Stimulated activated CD4-positive, alpha-beta T cell treated with anti-CD3 and anti-CD28 coated beads, Interleukin-4, amount 100 ng/mL, for 4 hours (primary cell): Measurements from ENCODE around the gene TMEM185B.

ENCODE experiments used
- DNase-seq, 2 experiments: peaks; one replicate each; pipeline ENCODE4 v3.0.0-alpha.2; 2020

TMEM185B gene

GRCh38 chr2:120230515-120231471, 7.6 kb upstream of the TMEM185B start:
- no peak for DNase-seq

DNA sequence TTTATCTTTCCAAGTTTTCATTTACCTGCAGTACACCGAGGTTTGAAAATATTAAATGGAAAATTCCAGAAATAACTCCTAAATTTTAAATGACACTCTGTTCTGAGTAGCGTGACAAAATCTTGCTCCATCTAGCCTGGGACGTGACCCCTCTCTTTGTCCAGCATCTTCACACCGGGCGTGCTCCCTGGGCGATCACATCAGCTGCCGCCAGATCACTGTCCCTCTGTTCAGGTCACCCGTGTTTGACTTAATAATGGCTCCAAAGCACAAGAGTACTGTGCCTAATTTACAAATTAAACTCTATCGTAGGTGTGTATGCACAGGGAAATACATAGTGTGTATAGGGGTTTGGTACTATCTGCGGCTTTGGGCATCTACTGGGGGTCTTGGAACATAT, 6.1 kb upstream of the TMEM185B start:
- DNase-seq, result no peak

DNA sequence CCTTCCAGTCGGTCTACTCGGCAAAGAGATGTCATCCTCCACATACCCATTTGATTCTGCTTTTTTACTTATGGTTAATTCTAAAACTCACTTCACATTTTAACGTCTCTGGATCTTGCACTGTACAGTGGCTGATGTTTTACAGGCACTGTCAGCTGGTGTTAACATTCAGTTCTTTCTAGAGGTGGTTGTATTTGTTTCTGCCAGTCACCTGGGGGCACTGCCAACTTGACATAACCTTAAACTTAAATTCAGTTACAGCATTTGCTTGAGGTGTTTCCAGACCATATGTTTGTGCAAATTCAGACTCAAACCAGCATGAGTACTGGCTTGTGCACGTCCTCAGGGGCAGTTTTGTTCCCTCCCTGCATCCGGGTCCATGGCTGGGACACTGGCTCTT, 5.3 kb upstream of the TMEM185B start:
- DNase-seq, result no peak

GRCh38 chr2:120227111-120227991, 4.2 kb upstream of the TMEM185B start:
- peak in 1 of 2 experiments; percentile 54 for DNase-seq

- DNase-seq, result no peak
Observed at GRCh38 chr2:120226316-120226715, 3.1 kb upstream of the TMEM185B start.

GRCh38 chr2:120225549-120226065, 2.4 kb upstream of the TMEM185B start:
- no peak for DNase-seq

GRCh38 chr2:120224735-120225548, 1.7 kb upstream of the TMEM185B start:
- no peak for DNase-seq

- DNase-seq, result no peak
Observed at GRCh38 chr2:120224256-120224655, 1.1 kb upstream of the TMEM185B start.

- no peak for DNase-seq
Observed at GRCh38 chr2:120222186-120223033, 790 bp downstream of the TMEM185B start.

- no peak for DNase-seq
Observed at GRCh38 chr2:120221616-120222015, 1.6 kb downstream of the TMEM185B start.

DNA sequence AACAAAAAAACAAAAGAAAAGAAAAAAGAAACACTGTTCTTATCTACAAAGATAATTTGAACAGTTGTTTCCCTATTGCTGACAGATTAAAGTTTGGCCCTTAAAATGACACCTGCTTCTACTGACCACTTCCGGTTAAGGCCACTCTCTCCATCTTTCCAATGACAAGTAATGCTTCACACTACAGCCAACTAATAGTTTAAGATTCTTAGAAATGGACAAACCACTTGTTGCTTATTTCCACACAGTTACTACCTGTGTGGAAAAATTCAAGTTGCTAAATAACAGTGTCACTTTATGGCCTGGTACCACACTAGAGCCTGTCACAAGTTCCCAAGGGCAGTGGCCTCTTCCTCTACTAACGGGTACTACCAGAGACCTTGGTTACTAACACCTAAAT, 2.4 kb downstream of the TMEM185B start:
- DNase-seq, result no peak

DNA sequence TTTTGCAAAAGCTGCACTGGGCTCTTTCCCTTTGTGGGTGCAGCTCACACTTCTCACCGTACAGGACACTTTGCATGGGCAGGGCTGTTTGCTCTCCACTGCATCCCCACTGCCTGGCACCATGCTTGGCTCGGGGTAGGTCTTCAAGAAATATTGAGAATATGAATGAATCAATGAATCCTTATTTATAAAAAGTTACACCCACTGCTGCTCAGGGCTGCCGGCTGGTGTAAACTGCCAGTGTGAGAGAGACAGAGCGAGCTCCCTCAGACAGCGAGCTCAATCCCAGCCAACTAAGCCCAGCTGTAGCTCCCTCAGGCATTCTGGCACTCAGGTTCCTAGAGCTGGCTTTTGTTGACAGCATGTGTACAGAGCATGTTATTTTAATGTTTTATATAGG, 3.4 kb downstream of the TMEM185B start:
- no peak for DNase-seq

- no peak for DNase-seq
Observed at GRCh38 chr2:120219291-120219690, 3.9 kb downstream of the TMEM185B start.

DNA sequence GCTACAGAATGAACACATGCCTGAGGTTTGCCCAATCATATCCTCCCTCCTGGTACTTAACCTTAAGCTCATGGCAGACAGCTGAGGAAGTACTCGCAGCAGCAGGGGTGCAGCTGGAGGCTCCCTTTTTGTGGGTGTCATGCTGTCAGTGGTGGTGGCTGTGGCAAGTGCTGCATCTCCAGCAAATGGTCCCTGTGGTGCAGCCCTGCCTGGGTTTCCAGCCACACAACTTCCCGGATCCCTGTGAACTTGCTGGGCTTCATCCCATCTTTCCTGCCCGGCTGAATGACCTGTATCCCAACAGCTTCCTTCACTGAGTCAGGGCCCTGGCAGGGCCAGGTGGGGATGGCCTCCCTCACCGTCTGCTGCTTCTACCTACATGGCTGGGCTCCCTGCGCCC, 5.0 kb downstream of the TMEM185B start:
- no peak for DNase-seq

DNA sequence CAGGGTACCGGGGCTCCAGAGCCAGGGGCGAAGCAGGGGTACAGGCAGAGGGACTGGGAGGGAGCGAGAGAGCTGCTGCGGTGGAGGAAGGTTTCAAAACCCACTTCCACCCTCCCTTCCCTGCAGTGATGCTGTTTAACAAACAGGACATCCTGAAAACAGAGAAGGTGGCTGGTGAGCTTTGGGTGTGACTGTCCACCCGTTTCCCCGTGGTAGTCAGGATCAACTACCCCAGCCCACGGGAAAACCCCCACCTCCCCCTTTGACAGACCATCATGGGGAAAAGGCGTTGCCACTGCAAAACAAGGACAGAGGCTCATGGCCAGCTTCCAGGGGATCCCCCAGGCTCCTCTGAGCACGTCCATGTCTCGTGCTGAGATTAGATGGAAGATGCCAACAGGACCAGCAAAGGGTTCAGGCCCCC, 12.9 kb downstream of the TMEM185B start:
- DNase-seq, result no peak

DNA sequence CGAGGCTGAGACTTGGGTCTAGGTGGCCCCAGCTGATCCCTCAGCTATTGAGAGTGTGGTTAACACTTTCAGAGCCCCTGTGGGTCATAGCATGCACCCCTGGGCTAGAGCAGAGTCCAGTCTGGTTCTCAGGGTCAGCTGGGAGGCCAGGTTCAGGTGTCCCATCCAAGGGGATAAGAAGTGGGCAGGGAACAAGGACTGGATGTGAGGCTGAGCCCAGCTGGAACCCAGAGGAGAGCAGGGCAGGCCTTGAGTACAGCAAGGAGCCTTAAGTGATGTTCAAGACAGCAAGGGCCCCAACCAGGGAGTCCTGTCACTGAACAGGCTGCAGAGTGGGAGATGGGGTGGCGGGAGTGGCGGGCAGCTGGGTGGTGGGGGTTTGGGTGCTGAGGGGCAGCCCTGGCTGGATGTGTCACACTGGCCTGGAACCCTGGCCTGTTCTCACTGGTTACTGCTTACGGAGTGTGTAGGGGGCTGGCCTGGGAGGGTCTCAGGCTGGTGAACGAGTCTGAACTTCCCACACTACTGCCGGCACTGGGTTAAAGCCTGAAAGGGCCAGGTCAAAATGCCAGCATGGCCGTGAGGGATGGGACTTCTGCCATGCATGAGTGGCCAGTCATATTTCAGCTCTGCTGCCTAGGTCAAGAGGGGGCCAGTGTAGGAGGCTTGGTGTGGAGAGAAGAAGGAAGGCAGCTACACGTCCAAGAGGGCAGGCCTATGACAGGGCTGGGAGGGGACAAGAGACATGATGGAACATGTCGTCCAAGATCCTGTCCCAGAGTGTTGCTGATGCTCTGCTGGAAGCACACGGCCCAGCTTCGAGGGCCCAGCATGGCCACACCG, 13.6 kb downstream of the TMEM185B start:
- no peak for DNase-seq

GRCh38 chr2:120208381-120209353, 14.5 kb downstream of the TMEM185B start:
- DNase-seq, result no peak

DNA sequence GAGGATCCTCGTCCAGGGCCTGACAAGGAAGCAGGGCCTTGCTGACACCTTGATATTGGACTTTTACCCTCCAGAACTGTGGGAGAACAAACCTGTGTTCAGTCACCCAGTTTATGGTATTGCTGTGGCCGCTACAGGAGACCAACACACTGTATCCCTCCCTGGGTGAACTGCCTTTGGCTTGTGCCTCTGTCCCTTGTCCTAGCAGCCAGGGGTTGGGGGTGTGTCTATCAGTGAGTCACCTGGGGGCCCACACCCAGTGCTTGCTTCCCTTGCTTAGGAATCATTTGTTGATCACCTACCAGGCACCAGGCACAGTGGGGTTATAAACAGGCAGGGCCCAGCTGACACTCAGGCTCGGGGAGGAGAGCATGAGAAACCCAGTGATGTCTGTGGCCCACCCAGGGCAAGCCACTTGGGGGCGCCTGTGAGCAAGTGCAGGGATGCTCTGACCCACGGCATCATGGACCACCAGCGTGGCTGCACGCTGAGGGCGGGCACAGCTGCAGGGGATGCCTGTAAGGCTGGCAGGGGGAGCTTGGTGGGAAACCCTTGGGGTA, 17.1 kb downstream of the TMEM185B start:
- peak in 1 of 2 experiments; percentile 46 for DNase-seq
